B cell (primary cell): Measurements from ENCODE around the gene C2CD3.

Experiments
- CTCF ChIP-seq: fragments of 200-600 bp; IDR thresholded peaks from one replicate; pipeline ENCODE4 v1.8.0; 2022; ENCODE audit warnings: antibody characterized with exemption, mild to moderate bottlenecking
- EZH2 ChIP-seq: IDR thresholded peaks from 2 replicates; pipeline ENCODE4 v1.6.1; 2012; ENCODE audit warnings: borderline replicate concordance, low read depth, mild to moderate bottlenecking, moderate library complexity, low read length; ENCODE audit not compliant: insufficient read depth, poor library complexity, severe bottlenecking

- TF ChIP-seq CTCF (no peak), EZH2 (no peak)
Measured at GRCh38 chr11:73978576-73979086, 192.2 kb downstream of the C2CD3 start.
